ENCODE data around the gene UBE2L3.

Gene UBE2L3

DNA sequence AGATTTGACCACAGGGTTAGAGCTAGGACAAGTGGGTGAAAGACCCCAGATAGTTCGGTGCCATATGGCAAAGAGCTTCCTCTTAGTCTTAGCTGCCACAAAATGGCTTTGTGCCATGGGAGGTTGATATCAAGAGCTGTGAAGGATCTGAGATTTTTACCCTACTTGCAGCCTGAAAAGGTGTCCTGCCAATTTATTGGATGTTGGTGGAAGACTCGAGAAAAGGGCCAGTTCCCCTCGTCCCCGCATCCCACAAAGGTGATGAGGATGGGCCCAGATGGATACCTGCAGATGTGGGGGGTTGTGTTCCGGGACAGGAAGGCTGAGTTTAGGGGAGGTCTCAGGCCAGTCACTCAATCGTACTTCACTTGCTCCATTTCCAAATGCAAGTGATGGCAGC, 35.1 kb downstream of the UBE2L3 start:
- Histone ChIP-seq H3K27ac (ENCODE audit: extremely low read depth, low read depth, low read length) (no peak overlapping the region), H3K4me1 (ENCODE audit: control insufficient read depth, insufficient read depth, low read length) (no peaks in the 10 kb centered on the region), H3K36me3 (ENCODE audit: control insufficient read depth in 2 of 2, insufficient read depth in 1 of 2, low read length in 2 of 2) (peaks cover 8 to 28% of the 10 kb centered on the region in 2 experiments; a peak in 2 of 3 replicates), H3K4me3 (ENCODE audit: low read depth, low read length) (no peak overlapping the region), H3K9me3 (ENCODE audit: control insufficient read depth, insufficient read depth, low read depth, low read length) (no peaks in the 10 kb centered on the region)
- TF ChIP-seq ZFP37 (tag by site-specific recombination; IDR thresholded peaks at IDR 0.05), result no peak
- TF ChIP-seq IKZF3 (tag by site-specific recombination; IDR thresholded peaks at IDR 0.05), result no peak
- TF ChIP-seq, protein P1, sequence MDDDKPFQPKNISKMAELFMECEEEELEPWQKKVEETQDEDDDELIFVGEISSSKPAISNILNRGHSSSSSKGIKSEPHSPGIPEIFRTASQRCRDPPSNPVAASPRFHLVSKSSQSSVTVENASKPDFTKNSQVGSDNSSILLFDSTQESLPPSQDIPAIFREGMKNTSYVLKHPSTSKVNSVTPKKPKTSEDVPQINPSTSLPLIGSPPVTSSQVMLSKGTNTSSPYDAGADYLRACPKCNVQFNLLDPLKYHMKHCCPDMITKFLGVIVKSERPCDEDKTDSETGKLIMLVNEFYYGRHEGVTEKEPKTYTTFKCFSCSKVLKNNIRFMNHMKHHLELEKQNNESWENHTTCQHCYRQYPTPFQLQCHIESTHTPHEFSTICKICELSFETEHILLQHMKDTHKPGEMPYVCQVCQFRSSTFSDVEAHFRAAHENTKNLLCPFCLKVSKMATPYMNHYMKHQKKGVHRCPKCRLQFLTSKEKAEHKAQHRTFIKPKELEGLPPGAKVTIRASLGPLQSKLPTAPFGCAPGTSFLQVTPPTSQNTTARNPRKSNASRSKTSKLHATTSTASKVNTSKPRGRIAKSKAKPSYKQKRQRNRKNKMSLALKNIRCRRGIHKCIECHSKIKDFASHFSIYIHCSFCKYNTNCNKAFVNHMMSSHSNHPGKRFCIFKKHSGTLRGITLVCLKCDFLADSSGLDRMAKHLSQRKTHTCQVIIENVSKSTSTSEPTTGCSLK (tag by site-specific recombination; IDR thresholded peaks at IDR 0.05), result no peak
- TF ChIP-seq, protein P2, sequence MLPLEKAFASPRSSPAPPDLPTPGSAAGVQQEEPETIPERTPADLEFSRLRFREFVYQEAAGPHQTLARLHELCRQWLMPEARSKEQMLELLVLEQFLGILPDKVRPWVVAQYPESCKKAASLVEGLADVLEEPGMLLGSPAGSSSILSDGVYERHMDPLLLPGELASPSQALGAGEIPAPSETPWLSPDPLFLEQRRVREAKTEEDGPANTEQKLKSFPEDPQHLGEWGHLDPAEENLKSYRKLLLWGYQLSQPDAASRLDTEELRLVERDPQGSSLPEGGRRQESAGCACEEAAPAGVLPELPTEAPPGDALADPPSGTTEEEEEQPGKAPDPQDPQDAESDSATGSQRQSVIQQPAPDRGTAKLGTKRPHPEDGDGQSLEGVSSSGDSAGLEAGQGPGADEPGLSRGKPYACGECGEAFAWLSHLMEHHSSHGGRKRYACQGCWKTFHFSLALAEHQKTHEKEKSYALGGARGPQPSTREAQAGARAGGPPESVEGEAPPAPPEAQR (tag by site-specific recombination; IDR thresholded peaks at IDR 0.05), result no peak
- TF ChIP-seq ZIC2 (tag by site-specific recombination; IDR thresholded peaks at IDR 0.05), result no peak
- no peak for TF ChIP-seq OSR2 (tag by site-specific recombination; IDR thresholded peaks at IDR 0.05)
- no peak for TF ChIP-seq ZNF16 (tag by site-specific recombination; IDR thresholded peaks at IDR 0.05; ENCODE audit: low read depth)
- no peak for TF ChIP-seq ZNF138 (tag by site-specific recombination; IDR thresholded peaks at IDR 0.05; ENCODE audit: borderline replicate concordance)
- no peak for TF ChIP-seq MZF1 (tag by site-specific recombination; IDR thresholded peaks at IDR 0.05; ENCODE audit: borderline replicate concordance)
- no peak for TF ChIP-seq ZNF501 (tag by site-specific recombination; IDR thresholded peaks at IDR 0.05)
- TF ChIP-seq SP3 (tag by site-specific recombination; IDR thresholded peaks at IDR 0.05), result no peak
- TF ChIP-seq ZBTB21 (tag by site-specific recombination; IDR thresholded peaks at IDR 0.05), result no peak
- no peak for TF ChIP-seq KLF8 (tag by site-specific recombination; IDR thresholded peaks at IDR 0.05)
- no peak for TF ChIP-seq ZEB2 (tag by site-specific recombination; IDR thresholded peaks at IDR 0.05)
- TF ChIP-seq, protein P3, sequence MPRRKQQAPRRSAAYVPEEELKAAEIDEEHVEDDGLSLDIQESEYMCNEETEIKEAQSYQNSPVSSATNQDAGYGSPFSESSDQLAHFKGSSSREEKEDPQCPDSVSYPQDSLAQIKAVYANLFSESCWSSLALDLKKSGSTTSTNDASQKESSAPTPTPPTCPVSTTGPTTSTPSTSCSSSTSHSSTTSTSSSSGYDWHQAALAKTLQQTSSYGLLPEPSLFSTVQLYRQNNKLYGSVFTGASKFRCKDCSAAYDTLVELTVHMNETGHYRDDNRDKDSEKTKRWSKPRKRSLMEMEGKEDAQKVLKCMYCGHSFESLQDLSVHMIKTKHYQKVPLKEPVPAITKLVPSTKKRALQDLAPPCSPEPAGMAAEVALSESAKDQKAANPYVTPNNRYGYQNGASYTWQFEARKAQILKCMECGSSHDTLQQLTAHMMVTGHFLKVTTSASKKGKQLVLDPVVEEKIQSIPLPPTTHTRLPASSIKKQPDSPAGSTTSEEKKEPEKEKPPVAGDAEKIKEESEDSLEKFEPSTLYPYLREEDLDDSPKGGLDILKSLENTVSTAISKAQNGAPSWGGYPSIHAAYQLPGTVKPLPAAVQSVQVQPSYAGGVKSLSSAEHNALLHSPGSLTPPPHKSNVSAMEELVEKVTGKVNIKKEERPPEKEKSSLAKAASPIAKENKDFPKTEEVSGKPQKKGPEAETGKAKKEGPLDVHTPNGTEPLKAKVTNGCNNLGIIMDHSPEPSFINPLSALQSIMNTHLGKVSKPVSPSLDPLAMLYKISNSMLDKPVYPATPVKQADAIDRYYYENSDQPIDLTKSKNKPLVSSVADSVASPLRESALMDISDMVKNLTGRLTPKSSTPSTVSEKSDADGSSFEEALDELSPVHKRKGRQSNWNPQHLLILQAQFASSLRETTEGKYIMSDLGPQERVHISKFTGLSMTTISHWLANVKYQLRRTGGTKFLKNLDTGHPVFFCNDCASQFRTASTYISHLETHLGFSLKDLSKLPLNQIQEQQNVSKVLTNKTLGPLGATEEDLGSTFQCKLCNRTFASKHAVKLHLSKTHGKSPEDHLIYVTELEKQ (tag by site-specific recombination; IDR thresholded peaks at IDR 0.05; ENCODE audit: borderline replicate concordance), result no peak
- ChIA-PET POLR2A (interaction anchor here (1.3 kb wide), 1 partner anchor 38 kb away, joined by 3 read pairs; no protein-coding TSS in a partner anchor), CTCF (interaction anchor here (0.6 to 1.1 kb wide), 2 partner anchors 41 to 345 kb away, joined by 3 read pairs; no protein-coding TSS in a partner anchor)

DNA sequence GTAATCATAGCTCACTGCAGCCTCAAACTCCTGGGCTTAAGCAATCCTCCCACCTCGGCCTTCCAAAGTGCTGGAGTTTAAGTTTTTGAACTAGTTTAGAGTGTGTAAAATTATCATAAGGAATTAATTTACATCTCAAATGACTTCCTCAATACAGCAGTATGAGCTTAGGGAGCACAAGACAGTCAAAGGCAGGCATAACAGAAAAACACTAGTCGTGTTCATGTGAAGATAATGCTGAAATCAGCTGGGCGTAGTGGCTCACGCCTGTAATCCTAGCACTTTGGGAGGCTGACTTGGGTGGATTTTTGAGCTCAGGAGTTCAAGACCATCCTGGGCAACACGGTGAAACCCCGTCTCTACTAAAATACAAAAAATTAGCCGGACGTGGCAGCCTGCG, 36.5 kb downstream of the UBE2L3 start:
- POLR2A ChIA-PET, result interaction anchor here (0.5 to 0.6 kb wide), 3 partner anchors 12 to 19 kb away, joined by 3 to 6 read pairs (median 3); no protein-coding TSS in a partner anchor
- Histone ChIP-seq H3K36me3 (ENCODE audit: control insufficient read depth in 2 of 2, insufficient read depth in 1 of 2, low read length in 2 of 2) (peaks cover 0 to 27% of the 10 kb centered on the region in 2 experiments; a peak in 2 of 3 replicates), H3K4me1 (ENCODE audit: control insufficient read depth, insufficient read depth, low read length) (no peaks in the 10 kb centered on the region), H3K27ac (ENCODE audit: extremely low read depth, low read depth, low read length) (no peak overlapping the region), H3K4me3 (ENCODE audit: low read depth, low read length) (no peak overlapping the region), H3K9me3 (ENCODE audit: control insufficient read depth, insufficient read depth, low read depth, low read length) (no peaks in the 10 kb centered on the region)
- CTCF ChIA-PET, result interaction anchor here (0.7 to 3.9 kb wide), 4 partner anchors 11 to 43 kb away, joined by 3 to 11 read pairs (median 3); no protein-coding TSS in a partner anchor
- TF ChIP-seq ZNF677 (tag by site-specific recombination; IDR thresholded peaks at IDR 0.05) (no peak), YY2 (tag by site-specific recombination; IDR thresholded peaks at IDR 0.05) (no peak), ZNF214 (tag by site-specific recombination; IDR thresholded peaks at IDR 0.05; ENCODE audit: borderline replicate concordance) (no peak), HOXA7 (CRISPR knock-in tag; IDR thresholded peaks at IDR 0.05; ENCODE audit: borderline replicate concordance) (no peak), BCL11B (tag by site-specific recombination; IDR thresholded peaks at IDR 0.05; ENCODE audit: low read depth) (no peak), ZEB2 (tag by site-specific recombination; IDR thresholded peaks at IDR 0.05) (no peak)
- TF ChIP-seq, protein P4, sequence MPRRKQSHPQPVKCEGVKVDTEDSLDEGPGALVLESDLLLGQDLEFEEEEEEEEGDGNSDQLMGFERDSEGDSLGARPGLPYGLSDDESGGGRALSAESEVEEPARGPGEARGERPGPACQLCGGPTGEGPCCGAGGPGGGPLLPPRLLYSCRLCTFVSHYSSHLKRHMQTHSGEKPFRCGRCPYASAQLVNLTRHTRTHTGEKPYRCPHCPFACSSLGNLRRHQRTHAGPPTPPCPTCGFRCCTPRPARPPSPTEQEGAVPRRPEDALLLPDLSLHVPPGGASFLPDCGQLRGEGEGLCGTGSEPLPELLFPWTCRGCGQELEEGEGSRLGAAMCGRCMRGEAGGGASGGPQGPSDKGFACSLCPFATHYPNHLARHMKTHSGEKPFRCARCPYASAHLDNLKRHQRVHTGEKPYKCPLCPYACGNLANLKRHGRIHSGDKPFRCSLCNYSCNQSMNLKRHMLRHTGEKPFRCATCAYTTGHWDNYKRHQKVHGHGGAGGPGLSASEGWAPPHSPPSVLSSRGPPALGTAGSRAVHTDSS (tag by site-specific recombination; IDR thresholded peaks at IDR 0.05), result no peak
- TF ChIP-seq, protein P5, sequence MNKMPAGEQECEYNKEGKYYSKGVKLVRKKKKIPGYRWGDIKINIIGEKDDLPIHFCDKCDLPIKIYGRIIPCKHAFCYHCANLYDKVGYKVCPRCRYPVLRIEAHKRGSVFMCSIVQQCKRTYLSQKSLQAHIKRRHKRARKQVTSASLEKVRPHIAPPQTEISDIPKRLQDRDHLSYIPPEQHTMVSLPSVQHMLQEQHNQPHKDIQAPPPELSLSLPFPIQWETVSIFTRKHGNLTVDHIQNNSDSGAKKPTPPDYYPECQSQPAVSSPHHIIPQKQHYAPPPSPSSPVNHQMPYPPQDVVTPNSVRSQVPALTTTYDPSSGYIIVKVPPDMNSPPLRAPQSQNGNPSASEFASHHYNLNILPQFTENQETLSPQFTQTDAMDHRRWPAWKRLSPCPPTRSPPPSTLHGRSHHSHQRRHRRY (tag by site-specific recombination; IDR thresholded peaks at IDR 0.05), result no peak
- TF ChIP-seq, protein P6, sequence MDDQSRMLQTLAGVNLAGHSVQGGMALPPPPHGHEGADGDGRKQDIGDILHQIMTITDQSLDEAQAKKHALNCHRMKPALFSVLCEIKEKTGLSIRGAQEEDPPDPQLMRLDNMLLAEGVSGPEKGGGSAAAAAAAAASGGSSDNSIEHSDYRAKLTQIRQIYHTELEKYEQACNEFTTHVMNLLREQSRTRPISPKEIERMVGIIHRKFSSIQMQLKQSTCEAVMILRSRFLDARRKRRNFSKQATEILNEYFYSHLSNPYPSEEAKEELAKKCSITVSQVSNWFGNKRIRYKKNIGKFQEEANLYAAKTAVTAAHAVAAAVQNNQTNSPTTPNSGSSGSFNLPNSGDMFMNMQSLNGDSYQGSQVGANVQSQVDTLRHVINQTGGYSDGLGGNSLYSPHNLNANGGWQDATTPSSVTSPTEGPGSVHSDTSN (CRISPR knock-in tag; IDR thresholded peaks at IDR 0.05), result no peak

Measured in HEK293 (cell line).